GM10266 (cell line): ENCODE data around the gene ORAI3.
A peak's percentile ranks its signal among the peaks of the same experiment; 100 is the strongest.

Source experiments
- DNase-seq: peaks from one replicate; pipeline ENCODE4 v3.0.0; 2012; ENCODE audit errors: extremely low spot score
- CTCF ChIP-seq: IDR thresholded peaks from 2 replicates; pipeline ENCODE4 v1.5.1; 2012; ENCODE audit warnings: mild to moderate bottlenecking, low read depth; ENCODE audit not compliant: control insufficient read depth, insufficient read depth; ENCODE audit errors: missing control alignments

ORAI3 gene

DNA sequence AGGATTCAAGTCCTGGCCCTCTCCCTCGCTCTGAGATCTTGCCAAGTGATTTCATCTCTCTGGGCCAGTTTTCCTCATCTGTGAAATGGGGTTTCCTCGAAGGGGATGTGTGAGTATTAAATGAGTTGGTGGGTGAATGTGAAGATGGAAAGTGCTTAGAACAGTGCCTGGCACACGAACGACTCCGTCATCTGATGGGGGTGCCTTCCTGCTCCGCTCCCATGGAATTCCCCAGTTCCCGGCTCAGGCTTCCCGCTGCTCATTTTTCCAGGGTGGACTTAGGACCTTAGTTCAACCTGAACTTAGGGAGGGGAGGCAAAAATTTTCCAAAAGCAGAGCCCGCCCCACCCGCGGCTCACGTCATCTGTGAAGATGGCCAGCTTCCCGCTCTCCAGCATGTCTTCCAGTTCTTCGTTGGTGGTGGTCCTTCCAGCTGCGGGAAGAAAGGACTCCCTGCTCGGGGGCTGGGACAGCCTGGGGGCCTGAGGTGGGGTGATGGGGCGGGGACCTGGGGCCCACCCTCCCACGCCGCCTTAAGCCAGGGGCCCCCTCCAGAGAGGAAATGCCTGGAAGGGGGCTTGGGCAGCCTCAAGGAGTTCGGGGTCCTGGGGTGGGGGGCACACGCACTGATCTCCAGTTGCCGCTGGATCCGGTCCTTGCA lies 47.6 kb downstream of the ORAI3 start:
- DNase-seq = no peak
- no peak for TF ChIP-seq CTCF

- DNase-seq = peak; percentile 100
Measured at GRCh38 chr16:30996985-30997724, 48.3 kb downstream of the ORAI3 start.

DNA sequence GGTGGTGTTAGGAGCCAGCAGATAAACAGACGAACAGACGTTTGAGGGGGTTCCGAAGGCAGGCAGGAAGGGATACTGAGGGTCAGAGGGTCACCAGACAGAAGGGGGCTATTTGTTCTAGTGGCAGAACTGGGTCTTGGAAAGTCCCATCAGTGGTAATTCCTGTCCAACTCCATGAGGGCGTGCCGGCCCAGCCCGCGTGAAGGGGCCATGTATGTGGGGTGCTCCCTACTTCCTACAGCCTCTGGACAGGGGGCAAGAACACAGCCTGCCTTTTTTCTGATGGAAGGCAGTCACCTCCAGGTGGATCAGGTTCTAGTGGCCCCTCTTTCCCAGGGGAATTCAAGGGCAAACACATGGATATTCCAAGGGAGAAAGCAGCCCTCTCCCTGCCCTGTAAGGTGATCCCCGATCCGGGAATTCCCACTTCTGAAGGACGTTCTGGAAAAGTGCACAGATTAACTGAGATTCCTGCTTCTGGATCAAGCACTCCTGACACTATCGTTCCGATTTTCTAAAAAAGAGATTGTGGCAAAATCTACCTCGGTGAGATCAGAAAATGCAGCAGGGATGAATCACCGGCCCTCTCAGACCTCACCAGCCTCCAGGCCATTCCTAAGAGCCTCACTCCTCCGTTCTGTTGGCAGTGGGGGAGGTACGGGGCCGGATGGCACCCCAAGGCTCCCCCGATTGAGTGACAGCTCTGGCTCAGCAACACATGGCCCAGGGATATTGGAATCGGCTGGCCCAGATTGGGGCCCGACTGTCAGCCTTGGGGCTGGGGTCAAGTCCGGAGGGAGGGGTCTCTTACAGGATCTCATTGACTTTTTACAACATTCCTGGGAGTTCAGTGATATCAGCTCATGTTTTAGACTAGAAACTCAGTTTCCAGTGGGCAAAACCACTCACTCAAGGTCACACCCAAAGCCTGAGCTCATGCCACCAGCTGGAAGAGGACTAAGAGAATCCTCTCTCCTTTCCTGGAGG lies 49.1 kb downstream of the ORAI3 start:
- DNase-seq = no peak

More at GRCh38 chr16:30996985-30997724, 48.3 kb downstream of the ORAI3 start:
- TF ChIP-seq CTCF = no peak

DNA sequence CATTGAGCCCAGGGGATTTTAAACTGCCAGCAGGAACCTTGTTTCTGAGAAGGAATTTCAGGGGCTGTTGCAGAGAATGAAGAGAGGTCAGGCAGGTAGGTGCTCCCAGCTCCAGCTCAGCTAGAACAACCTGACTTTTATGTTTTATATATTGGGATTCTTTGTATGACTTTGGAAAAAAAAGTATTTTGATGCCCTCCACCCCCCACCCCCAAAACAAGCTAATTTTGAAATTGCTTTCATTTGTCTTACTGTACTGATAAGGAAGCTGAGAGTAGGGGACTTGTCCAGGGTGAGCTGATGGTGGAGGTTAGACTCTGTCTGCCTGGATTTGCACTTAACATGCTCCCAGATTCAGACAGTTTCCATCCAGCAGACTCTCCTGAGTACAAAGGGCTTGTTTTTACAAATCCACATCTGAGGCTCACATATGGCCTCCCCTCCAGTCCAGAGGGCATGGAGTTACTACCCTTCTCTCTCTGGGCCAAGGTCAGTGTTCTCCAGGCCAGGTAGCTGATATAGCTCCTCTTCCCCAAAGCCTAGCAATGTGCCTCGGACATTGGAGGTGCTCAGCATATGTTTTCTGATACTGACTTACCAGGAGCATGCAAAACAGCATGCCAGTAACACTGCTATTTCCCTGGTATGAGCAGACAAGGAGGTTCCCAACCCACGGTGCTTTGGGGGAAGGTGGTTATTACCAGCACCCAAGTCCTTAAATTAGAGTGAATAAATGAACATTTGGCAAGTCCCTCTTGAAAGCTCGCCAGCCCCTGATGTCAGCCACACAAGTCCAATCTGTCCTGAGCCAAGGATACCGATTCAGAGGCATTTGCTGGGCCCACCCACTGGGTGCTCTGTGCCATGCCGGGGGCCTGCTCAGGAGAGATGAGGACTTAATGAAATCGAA lies 50.2 kb downstream of the ORAI3 start:
- TF ChIP-seq CTCF = no peak
- no peak for DNase-seq

More for the DNA sequence above, 49.1 kb downstream of the ORAI3 start:
- TF ChIP-seq CTCF = no peak

DNA sequence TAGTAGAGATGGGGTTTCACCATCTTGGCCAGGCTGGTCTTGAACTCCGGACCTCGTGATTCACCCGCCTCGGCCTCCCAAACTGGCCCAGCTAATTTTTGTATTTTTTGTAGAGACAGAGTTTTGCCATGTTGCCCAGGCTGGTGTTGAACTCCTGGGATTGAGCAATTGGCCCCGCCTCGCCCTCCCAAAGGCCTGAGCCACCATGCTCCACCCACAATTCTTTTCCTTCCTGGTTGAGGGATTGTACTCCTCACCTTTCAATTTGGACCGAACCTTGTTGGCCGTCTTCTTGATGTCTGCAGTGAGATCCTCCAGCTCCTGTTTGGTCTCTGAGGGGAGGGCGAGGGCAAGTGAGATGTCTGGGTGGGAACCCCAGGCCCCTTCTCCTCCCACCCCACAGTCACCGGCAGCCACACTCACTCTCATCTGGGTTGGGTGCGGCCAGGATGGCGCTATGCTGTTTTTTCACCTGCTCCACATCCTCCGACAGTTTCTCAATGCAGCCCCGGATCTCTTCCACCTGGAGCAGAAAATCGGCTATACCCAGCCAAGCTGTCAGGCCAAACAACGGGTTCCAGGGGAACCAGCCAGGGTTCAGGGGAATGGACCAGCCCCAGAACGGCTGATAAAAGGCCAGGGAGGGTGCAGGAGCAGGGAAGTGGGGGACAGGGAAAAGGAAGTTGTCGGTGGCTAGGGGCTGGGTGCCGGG lies 52.0 kb downstream of the ORAI3 start:
- TF ChIP-seq CTCF = no peak

More for the DNA sequence above, 52.0 kb downstream of the ORAI3 start:
- no peak for DNase-seq
